ENCODE results near the gene MAP4K3. TPM values are rescaled to one million over a fixed set of nuclear protein-coding genes. Genes with fewer than 3 reads are reported as not detected.

MAP4K3 gene
- total and polyA plus RNA-seq, 9 donors, result 20.6 to 96.4 (median 53.0) TPM

GRCh38 chr2:39451954-39452353, 14.9 kb upstream of the MAP4K3 start:
- intact Hi-C loops (cut with DNase I), result no loop called here
- Histone ChIP-seq H3K27me3 (no peaks in the 10 kb centered on the region), H3K4me1 (ENCODE audit: insufficient read depth) (no peaks in the 10 kb centered on the region), H3K36me3 (no peaks in the 10 kb centered on the region), H3K4me3 (no peak overlapping the region), H3K27ac (no peak overlapping the region), H3K9me3 (no peaks in the 10 kb centered on the region)
- DNase-seq, result no peak
- TF ChIP-seq CTCF (IDR thresholded peaks at IDR 0.05), result no peak
- TF ChIP-seq EP300 (IDR thresholded peaks at IDR 0.05), result no peak
- no peak for TF ChIP-seq POLR2A (IDR thresholded peaks at IDR 0.05)

- intact Hi-C loops (cut with DNase I), result no loop called here
- no peak overlapping the region for H3K4me3 ChIP-seq
- no peak overlapping the region for H3K27ac ChIP-seq
- H3K9me3 ChIP-seq, result no peaks in the 10 kb centered on the region
- H3K36me3 ChIP-seq, result no peaks in the 10 kb centered on the region
- WGBS, 3 donors, result 96 to 100% (median 98%) methylated on average over 3 of the region's 3 CpGs
- TF ChIP-seq CTCF (IDR thresholded peaks at IDR 0.05) (no peak), POLR2A (IDR thresholded peaks at IDR 0.05) (no peak), EP300 (IDR thresholded peaks at IDR 0.05) (no peak)
- no peak for DNase-seq
- no peaks in the 10 kb centered on the region for H3K27me3 ChIP-seq
- no peaks in the 10 kb centered on the region for H3K4me1 ChIP-seq (ENCODE audit: insufficient read depth)
These were observed 11.1 kb upstream of the MAP4K3 start for GRCh38 chr2:39448169-39448502.

- no peaks in the 10 kb centered on the region for H3K9me3 ChIP-seq
- intact Hi-C loops (cut with DNase I), result no loop called here
- H3K36me3 ChIP-seq, result no peaks in the 10 kb centered on the region
- 97 to 98% (median 98%) methylated on average over 6 of the region's 6 CpGs for WGBS, 3 donors
- no peak overlapping the region for H3K4me3 ChIP-seq
- H3K4me1 ChIP-seq (ENCODE audit: insufficient read depth), result no peaks in the 10 kb centered on the region
- TF ChIP-seq EP300 (IDR thresholded peaks at IDR 0.05), result no peak
- no peak for TF ChIP-seq POLR2A (IDR thresholded peaks at IDR 0.05)
- no peak for TF ChIP-seq CTCF (IDR thresholded peaks at IDR 0.05)
- H3K27me3 ChIP-seq, result no peaks in the 10 kb centered on the region
- H3K27ac ChIP-seq, result no peak overlapping the region
- no peak for DNase-seq
These were observed 10.4 kb upstream of the MAP4K3 start for GRCh38 chr2:39447266-39448168.

- DNase-seq, result no peak
- no peaks in the 10 kb centered on the region for H3K9me3 ChIP-seq
- intact Hi-C loops (cut with DNase I), result no loop called here
- no peaks in the 10 kb centered on the region for H3K4me1 ChIP-seq (ENCODE audit: insufficient read depth)
- no peak for TF ChIP-seq EP300 (IDR thresholded peaks at IDR 0.05)
- no peak for TF ChIP-seq CTCF (IDR thresholded peaks at IDR 0.05)
- TF ChIP-seq POLR2A (IDR thresholded peaks at IDR 0.05), result no peak
- no peaks in the 10 kb centered on the region for H3K27me3 ChIP-seq
- H3K4me3 ChIP-seq, result no peak overlapping the region
- no peak overlapping the region for H3K27ac ChIP-seq
- WGBS, 3 donors, result 94 to 96% (median 95%) methylated on average over 3 of the region's 3 CpGs
- H3K36me3 ChIP-seq, result no peaks in the 10 kb centered on the region
These were observed 8.8 kb upstream of the MAP4K3 start for GRCh38 chr2:39445934-39446333.
